Measurements from ENCODE around the gene KIRREL1. TPM values are rescaled to one million over a fixed set of nuclear protein-coding genes. Genes with fewer than 3 reads are reported as not detected.

The KIRREL1 gene
- total RNA-seq, 4 donors from 2014 or later: 37.4 to 77.1 (median 54.6) TPM

DNA sequence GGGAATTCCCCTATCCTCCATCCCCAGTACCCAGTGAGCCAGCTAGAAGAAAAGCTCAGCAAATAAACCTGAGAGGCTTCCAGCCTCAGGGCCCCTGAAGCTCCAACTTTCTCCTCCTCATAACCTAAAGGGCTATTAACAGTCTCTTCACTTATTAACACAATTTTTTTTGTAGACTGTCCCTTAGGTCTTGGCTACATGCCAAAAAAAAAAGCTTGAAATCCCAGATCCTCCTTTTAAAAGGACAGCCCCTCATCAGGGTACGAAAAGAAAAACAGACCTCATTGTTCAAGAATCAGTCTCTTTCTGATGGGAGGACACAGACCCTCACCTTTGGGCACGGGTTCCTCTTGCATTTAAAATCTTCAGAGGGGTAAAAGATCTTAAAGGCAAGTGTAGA is 114.5 kb downstream of the KIRREL1 start:
- Histone ChIP-seq H3K9me3 (no peaks in the 10 kb centered on the region), H3K4me3 (no peak overlapping the region), H3K36me3 (no peaks in the 10 kb centered on the region), H3K27me3 (peaks cover 0 to 71% (median 0%) of the 10 kb centered on the region in 4 donors), H3K27ac (replicated peaks in 1 of 4) (no peak overlapping the region), H3K4me1 (peaks cover under 1 to 3% (median 1%) of the 10 kb centered on the region in 4 donors)
- 70% methylated on average over 2 of the region's 2 CpGs for WGBS
- TF ChIP-seq POLR2AphosphoS5 (IDR thresholded peaks at IDR 0.05) (no peak), CTCF (IDR thresholded peaks at IDR 0.05) (no peak), POLR2A (IDR thresholded peaks at IDR 0.05; ENCODE audit: low read depth) (no peak), EP300 (IDR thresholded peaks at IDR 0.05) (no peak)
- no peak for DNase-seq (ENCODE audit: extremely low spot score)
- intact Hi-C loops (cut with DNase I): no loop called here

DNA sequence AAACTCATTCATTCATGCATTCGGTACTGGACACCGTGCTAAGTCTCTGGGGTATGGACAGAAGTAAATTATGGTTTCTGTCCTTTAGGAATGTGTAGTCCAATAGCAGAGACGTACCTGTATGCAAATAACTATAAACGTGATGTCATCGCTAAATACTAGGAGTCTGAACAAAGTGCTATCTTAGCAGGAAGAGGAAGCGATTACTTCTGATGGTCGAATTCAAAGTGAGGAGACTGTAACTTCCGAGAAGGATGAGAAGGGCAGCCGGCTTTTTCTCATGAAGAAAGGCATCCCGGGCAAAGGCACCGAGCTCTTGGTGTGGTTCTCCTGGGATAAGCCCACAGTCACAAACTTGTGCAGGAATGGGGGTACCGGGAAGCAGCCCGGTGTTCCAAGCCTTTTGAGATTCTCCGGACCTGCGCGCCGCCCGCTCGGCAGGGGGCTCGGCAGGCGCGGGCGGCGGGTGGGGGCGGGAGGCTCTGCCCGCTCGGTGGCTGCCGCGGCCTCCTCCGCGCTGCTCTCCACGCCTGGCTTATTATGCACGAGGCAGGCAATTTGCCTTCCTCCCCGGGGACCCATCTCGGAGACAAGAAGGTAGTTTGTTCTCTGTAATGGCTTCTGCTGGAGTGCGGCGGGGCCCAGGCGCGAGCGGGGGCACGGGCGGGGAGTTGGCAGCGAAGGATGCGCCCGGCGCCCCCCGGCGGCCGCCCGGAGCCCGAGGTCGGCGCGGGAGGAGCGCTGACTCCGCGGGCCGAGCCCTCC is 119.7 kb downstream of the KIRREL1 start:
- H3K27me3 ChIP-seq: peaks cover 0 to 58% (median 2%) of the 10 kb centered on the region in 4 donors
- TF ChIP-seq POLR2A (IDR thresholded peaks at IDR 0.05; ENCODE audit: low read depth) (no peak), CTCF (IDR thresholded peaks at IDR 0.05) (peak; percentile 32 to 51 (median 44))
- H3K4me1 ChIP-seq: peaks cover 9 to 21% (median 20%) of the 10 kb centered on the region in 4 donors
- no peak overlapping the region for H3K27ac ChIP-seq (replicated peaks in 1 of 4)
- no peak for DNase-seq (ENCODE audit: extremely low spot score)
- H3K4me3 ChIP-seq: peak overlapping the region; percentile 59 to 66 (median 60)
- no peaks in the 10 kb centered on the region for H3K9me3 ChIP-seq
- 7% methylated on average over 44 of the region's 58 CpGs for WGBS
- intact Hi-C loops (cut with DNase I): no loop called here
- H3K36me3 ChIP-seq: no peaks in the 10 kb centered on the region

DNA sequence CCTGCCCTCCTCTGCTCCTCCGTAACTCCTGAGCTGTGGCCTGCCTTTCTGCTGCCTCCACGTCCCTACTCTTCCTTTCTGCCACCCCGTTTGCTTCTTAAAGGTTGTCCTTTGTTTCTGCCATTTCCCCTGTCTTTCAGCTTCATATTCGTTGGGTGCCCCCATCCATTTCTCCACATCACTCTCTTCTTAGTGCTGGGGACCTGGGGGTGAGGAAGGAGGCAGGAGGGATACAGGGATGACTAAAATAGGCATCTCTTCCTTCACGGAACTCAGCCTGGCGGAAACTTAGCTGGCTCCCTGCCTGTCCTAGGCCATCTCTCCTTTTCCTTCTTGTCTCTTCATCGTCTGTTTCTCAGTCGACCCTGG is 120.3 kb downstream of the KIRREL1 start:
- 35% methylated on average over 8 of the region's 8 CpGs for WGBS
- Histone ChIP-seq H3K4me3 (peak overlapping the region; percentile 59 to 66 (median 60)), H3K9me3 (no peaks in the 10 kb centered on the region), H3K4me1 (peaks cover 11 to 26% (median 24%) of the 10 kb centered on the region in 4 donors), H3K36me3 (no peaks in the 10 kb centered on the region), H3K27me3 (peaks cover 0 to 57% (median 2%) of the 10 kb centered on the region in 4 donors), H3K27ac (replicated peaks in 1 of 4) (no peak overlapping the region)
- intact Hi-C loops (cut with DNase I): no loop called here
- no peak for TF ChIP-seq POLR2A (IDR thresholded peaks at IDR 0.05; ENCODE audit: low read depth)
- TF ChIP-seq POLR2AphosphoS5 (IDR thresholded peaks at IDR 0.05): no peak
- TF ChIP-seq CTCF (IDR thresholded peaks at IDR 0.05): no peak
- TF ChIP-seq EP300 (IDR thresholded peaks at IDR 0.05): no peak
- no peak for DNase-seq (ENCODE audit: extremely low spot score)

DNA sequence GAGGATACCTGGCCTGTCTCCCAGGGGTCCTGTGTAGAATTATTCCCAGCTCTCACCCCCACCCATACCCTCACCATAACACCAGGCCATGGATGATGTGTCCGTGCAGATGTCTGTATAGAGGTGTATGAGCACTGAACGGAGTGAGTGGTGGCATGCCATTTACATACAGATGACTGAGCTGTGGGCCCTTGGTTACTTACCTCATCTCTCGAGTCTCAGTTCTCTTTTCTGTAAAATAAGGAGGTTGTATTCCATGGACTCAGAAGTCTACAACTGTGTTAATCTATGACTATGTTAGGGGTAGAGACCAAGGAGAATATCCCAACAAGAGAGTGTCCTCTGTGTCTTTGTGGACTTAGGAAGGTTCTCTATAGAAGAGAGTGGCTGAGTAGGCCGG is 121.7 kb downstream of the KIRREL1 start:
- intact Hi-C loops (cut with DNase I): no loop called here
- peaks cover 0 to 55% (median 2%) of the 10 kb centered on the region in 4 donors for H3K27me3 ChIP-seq
- DNase-seq (ENCODE audit: extremely low spot score): no peak
- no peaks in the 10 kb centered on the region for H3K36me3 ChIP-seq
- H3K9me3 ChIP-seq: no peaks in the 10 kb centered on the region
- no peak overlapping the region for H3K27ac ChIP-seq (replicated peaks in 1 of 4)
- no peak overlapping the region for H3K4me3 ChIP-seq
- 97% methylated on average over 4 of the region's 4 CpGs for WGBS
- no peak for TF ChIP-seq POLR2A (IDR thresholded peaks at IDR 0.05; ENCODE audit: low read depth)
- TF ChIP-seq CTCF (IDR thresholded peaks at IDR 0.05): no peak
- TF ChIP-seq EP300 (IDR thresholded peaks at IDR 0.05): no peak
- TF ChIP-seq POLR2AphosphoS5 (IDR thresholded peaks at IDR 0.05): no peak
- peaks cover 11 to 26% (median 24%) of the 10 kb centered on the region in 4 donors for H3K4me1 ChIP-seq

Data from esophagus muscularis mucosa (tissue), 4 donors.